ENCODE measurements around the gene SH3RF3. TPM values are rescaled to one million over a fixed set of nuclear protein-coding genes. Genes with fewer than 3 reads are reported as not detected.

The SH3RF3 gene
- total and polyA plus RNA-seq, 5 donors from 2014 or later: 0.16 to 1.6 (median 0.76) TPM

GRCh38 chr2:109133746-109134145, 4.7 kb downstream of the SH3RF3 start:
- Histone ChIP-seq H3K4me1 (ENCODE audit: control insufficient read depth, insufficient read depth, low read length, poor library complexity, severe bottlenecking) (peaks cover 24% of the 10 kb centered on the region), H3K27me3 (ENCODE audit: control insufficient read depth, insufficient read depth, low read length) (peaks cover 11% of the 10 kb centered on the region), H3K36me3 (ENCODE audit: control insufficient read depth, insufficient read depth, low read length) (no peaks in the 10 kb centered on the region), H3K4me3 (ENCODE audit: low read depth, low read length) (no peak overlapping the region), H3K27ac (ENCODE audit: insufficient read depth, low read length, poor library complexity, severe bottlenecking) (no peak overlapping the region), H3K9me3 (ENCODE audit: control insufficient read depth in 2 of 2, low read length in 2 of 2) (no peaks in the 10 kb centered on the region)
- Mint-ChIP-seq H3K27ac (no peak overlapping the region), H3K9me3 (peaks cover 0 to 1% (median 0%) of the 10 kb centered on the region in 7 donors), H3K27me3 (peaks cover 34% of the 10 kb centered on the region), H3K4me3 (no peak overlapping the region), H3K4me1 (peaks cover 4 to 78% (median 20%) of the 10 kb centered on the region in 4 donors), H3K36me3 (no peaks in the 10 kb centered on the region)
- DNase-seq (no peak), ATAC-seq (ENCODE audit: low read depth in 2 of 2) (no peak)

- peaks cover 4 to 83% (median 20%) of the 10 kb centered on the region in 4 donors for H3K4me1 Mint-ChIP-seq
- Histone ChIP-seq H3K4me1 (ENCODE audit: control insufficient read depth, insufficient read depth, low read length, poor library complexity, severe bottlenecking) (peaks cover 15% of the 10 kb centered on the region), H3K27me3 (ENCODE audit: control insufficient read depth, insufficient read depth, low read length) (peaks cover 11% of the 10 kb centered on the region), H3K36me3 (ENCODE audit: control insufficient read depth, insufficient read depth, low read length) (no peaks in the 10 kb centered on the region), H3K9me3 (ENCODE audit: control insufficient read depth in 2 of 2, low read length in 2 of 2) (no peaks in the 10 kb centered on the region), H3K27ac (ENCODE audit: insufficient read depth, low read length, poor library complexity, severe bottlenecking) (no peak overlapping the region), H3K4me3 (ENCODE audit: low read depth, low read length) (no peak overlapping the region)
- H3K4me3 Mint-ChIP-seq: peak overlapping the region in 1 of 4 donors; percentile 14
- peak overlapping the region in 1 of 3 donors; percentile 18 for H3K27ac Mint-ChIP-seq
- ATAC-seq (ENCODE audit: low read depth in 2 of 2) (peak; percentile 46 to 50), DNase-seq (no peak)
- H3K27me3 Mint-ChIP-seq: peaks cover 38% of the 10 kb centered on the region
- peaks cover 0 to 1% (median 0%) of the 10 kb centered on the region in 7 donors for H3K9me3 Mint-ChIP-seq
- H3K36me3 Mint-ChIP-seq: no peaks in the 10 kb centered on the region
Observed at GRCh38 chr2:109134741-109135358, 5.8 kb downstream of the SH3RF3 start.

- Mint-ChIP-seq H3K9me3 (no peaks in the 10 kb centered on the region), H3K36me3 (no peaks in the 10 kb centered on the region), H3K4me3 (no peak overlapping the region), H3K4me1 (peaks cover 0 to 77% (median 17%) of the 10 kb centered on the region in 4 donors), H3K27ac (peak overlapping the region in 1 of 3 donors; percentile 18), H3K27me3 (peaks cover 34% of the 10 kb centered on the region)
- Histone ChIP-seq H3K27ac (ENCODE audit: insufficient read depth, low read length, poor library complexity, severe bottlenecking) (no peak overlapping the region), H3K4me1 (ENCODE audit: control insufficient read depth, insufficient read depth, low read length, poor library complexity, severe bottlenecking) (peaks cover 8% of the 10 kb centered on the region), H3K27me3 (ENCODE audit: control insufficient read depth, insufficient read depth, low read length) (peaks cover 11% of the 10 kb centered on the region), H3K4me3 (ENCODE audit: low read depth, low read length) (no peak overlapping the region), H3K36me3 (ENCODE audit: control insufficient read depth, insufficient read depth, low read length) (no peaks in the 10 kb centered on the region), H3K9me3 (ENCODE audit: control insufficient read depth in 2 of 2, low read length in 2 of 2) (no peaks in the 10 kb centered on the region)
- no peak for DNase-seq
- no peak for ATAC-seq (ENCODE audit: low read depth in 2 of 2)
Observed at GRCh38 chr2:109135359-109136197, 6.6 kb downstream of the SH3RF3 start.

- H3K9me3 Mint-ChIP-seq: no peaks in the 10 kb centered on the region
- Histone ChIP-seq H3K27ac (ENCODE audit: insufficient read depth, low read length, poor library complexity, severe bottlenecking) (no peak overlapping the region), H3K4me3 (ENCODE audit: low read depth, low read length) (no peak overlapping the region), H3K9me3 (ENCODE audit: control insufficient read depth in 2 of 2, low read length in 2 of 2) (no peaks in the 10 kb centered on the region), H3K36me3 (ENCODE audit: control insufficient read depth, insufficient read depth, low read length) (no peaks in the 10 kb centered on the region), H3K27me3 (ENCODE audit: control insufficient read depth, insufficient read depth, low read length) (peaks cover 10% of the 10 kb centered on the region), H3K4me1 (ENCODE audit: control insufficient read depth, insufficient read depth, low read length, poor library complexity, severe bottlenecking) (peaks cover 3% of the 10 kb centered on the region)
- ATAC-seq (ENCODE audit: low read depth in 2 of 2): no peak
- H3K27me3 Mint-ChIP-seq: peaks cover 26% of the 10 kb centered on the region
- peaks cover 0 to 78% (median 16%) of the 10 kb centered on the region in 4 donors for H3K4me1 Mint-ChIP-seq
- H3K4me3 Mint-ChIP-seq: no peak overlapping the region
- peak overlapping the region in 1 of 3 donors; percentile 71 for H3K27ac Mint-ChIP-seq
- DNase-seq: no peak
- no peaks in the 10 kb centered on the region for H3K36me3 Mint-ChIP-seq
Observed at GRCh38 chr2:109136542-109136941, 7.5 kb downstream of the SH3RF3 start.

GRCh38 chr2:109137616-109138015, 8.6 kb downstream of the SH3RF3 start:
- H3K27ac Mint-ChIP-seq: peak overlapping the region in 2 of 3 donors; percentile 20 to 71
- H3K27me3 Mint-ChIP-seq: peaks cover 20% of the 10 kb centered on the region
- H3K4me1 Mint-ChIP-seq: peaks cover 0 to 73% (median 14%) of the 10 kb centered on the region in 4 donors

GRCh38 chr2:109138449-109138848, 9.4 kb downstream of the SH3RF3 start:
- Mint-ChIP-seq H3K36me3 (no peaks in the 10 kb centered on the region), H3K27me3 (peaks cover 20% of the 10 kb centered on the region), H3K4me3 (peak overlapping the region in 1 of 4 donors; percentile 39), H3K9me3 (no peaks in the 10 kb centered on the region), H3K4me1 (peaks cover 0 to 75% (median 17%) of the 10 kb centered on the region in 4 donors), H3K27ac (peak overlapping the region; percentile 20 to 59 (median 45))
- no peak for DNase-seq
- H3K4me3 ChIP-seq (ENCODE audit: low read depth, low read length): no peak overlapping the region
- H3K9me3 ChIP-seq (ENCODE audit: control insufficient read depth in 2 of 2, low read length in 2 of 2): no peaks in the 10 kb centered on the region
- no peak for ATAC-seq (ENCODE audit: low read depth in 2 of 2)
- no peaks in the 10 kb centered on the region for H3K36me3 ChIP-seq (ENCODE audit: control insufficient read depth, insufficient read depth, low read length)
- peaks cover 10% of the 10 kb centered on the region for H3K4me1 ChIP-seq (ENCODE audit: control insufficient read depth, insufficient read depth, low read length, poor library complexity, severe bottlenecking)
- peaks cover 2% of the 10 kb centered on the region for H3K27me3 ChIP-seq (ENCODE audit: control insufficient read depth, insufficient read depth, low read length)
- H3K27ac ChIP-seq (ENCODE audit: insufficient read depth, low read length, poor library complexity, severe bottlenecking): no peak overlapping the region

More at GRCh38 chr2:109137616-109138015, 8.6 kb downstream of the SH3RF3 start:
- DNase-seq: no peak
- no peak for ATAC-seq (ENCODE audit: low read depth in 2 of 2)
- no peak overlapping the region for H3K27ac ChIP-seq (ENCODE audit: insufficient read depth, low read length, poor library complexity, severe bottlenecking)
- H3K4me3 ChIP-seq (ENCODE audit: low read depth, low read length): no peak overlapping the region
- H3K4me1 ChIP-seq (ENCODE audit: control insufficient read depth, insufficient read depth, low read length, poor library complexity, severe bottlenecking): peaks cover 3% of the 10 kb centered on the region
- H3K9me3 ChIP-seq (ENCODE audit: control insufficient read depth in 2 of 2, low read length in 2 of 2): no peaks in the 10 kb centered on the region
- peaks cover 6% of the 10 kb centered on the region for H3K27me3 ChIP-seq (ENCODE audit: control insufficient read depth, insufficient read depth, low read length)
- H3K4me3 Mint-ChIP-seq: no peak overlapping the region
- H3K36me3 Mint-ChIP-seq: no peaks in the 10 kb centered on the region
- H3K36me3 ChIP-seq (ENCODE audit: control insufficient read depth, insufficient read depth, low read length): no peaks in the 10 kb centered on the region
- no peaks in the 10 kb centered on the region for H3K9me3 Mint-ChIP-seq

- DNase-seq (no peak), ATAC-seq (ENCODE audit: low read depth in 2 of 2) (no peak)
- Mint-ChIP-seq H3K36me3 (no peaks in the 10 kb centered on the region), H3K4me3 (no peak overlapping the region), H3K9me3 (no peaks in the 10 kb centered on the region), H3K4me1 (peaks cover under 1 to 75% (median 17%) of the 10 kb centered on the region in 4 donors), H3K27me3 (peaks cover 20% of the 10 kb centered on the region), H3K27ac (no peak overlapping the region)
- H3K27ac ChIP-seq (ENCODE audit: insufficient read depth, low read length, poor library complexity, severe bottlenecking): no peak overlapping the region
- H3K27me3 ChIP-seq (ENCODE audit: control insufficient read depth, insufficient read depth, low read length): peaks cover 2% of the 10 kb centered on the region
- H3K9me3 ChIP-seq (ENCODE audit: control insufficient read depth in 2 of 2, low read length in 2 of 2): no peaks in the 10 kb centered on the region
- no peaks in the 10 kb centered on the region for H3K36me3 ChIP-seq (ENCODE audit: control insufficient read depth, insufficient read depth, low read length)
- peaks cover 15% of the 10 kb centered on the region for H3K4me1 ChIP-seq (ENCODE audit: control insufficient read depth, insufficient read depth, low read length, poor library complexity, severe bottlenecking)
- no peak overlapping the region for H3K4me3 ChIP-seq (ENCODE audit: low read depth, low read length)
Observed at GRCh38 chr2:109139002-109139401, 10.0 kb downstream of the SH3RF3 start.
